GM23338 (cell line): ENCODE measurements around the gene SAFB2. TPM values are rescaled to one million over a fixed set of nuclear protein-coding genes. Genes with fewer than 3 reads are reported as not detected.

ENCODE experiments used
- ATAC-seq: fragments of 200-7000 bp; cut with Tn5 transposase; 3 replicates; pipeline ENCODE4 v1.9.1; 2020
- DNase-seq: peaks from one replicate; pipeline ENCODE4 v3.0.0-alpha.2; 2015; ENCODE audit warnings: low spot score
- H2AFZ ChIP-seq: fragments of 200-600 bp; sonication (generic); 2 replicates; pipeline ENCODE4 v1.8.0; 2016; ENCODE audit warnings: antibody characterized with exemption, mild to moderate bottlenecking, moderate library complexity
- H3F3A ChIP-seq: fragments of 200-600 bp; sonication (generic); replicated peaks from 2 replicates; pipeline ENCODE4 v1.8.0; 2017; ENCODE audit warnings: antibody characterized with exemption, mixed run types, low read depth
- H3K27ac ChIP-seq: fragments of 200-600 bp; sonication (generic); 2 replicates; pipeline ENCODE4 v1.6.1; 2016; ENCODE audit warnings: low read depth
- H3K27me3 ChIP-seq: fragments of 200-600 bp; sonication (generic); 2 replicates; pipeline ENCODE4 v1.8.0; 2016; ENCODE audit warnings: mild to moderate bottlenecking, mixed run types, moderate library complexity; ENCODE audit not compliant: insufficient read depth
- H3K36me3 ChIP-seq: fragments of 200-600 bp; sonication (generic); 2 replicates; pipeline ENCODE4 v1.8.0; 2016; ENCODE audit warnings: mild to moderate bottlenecking; ENCODE audit not compliant: insufficient read depth
- H3K4me1 ChIP-seq: fragments of 200-600 bp; sonication (generic); 2 replicates; pipeline ENCODE4 v1.8.0; 2016; ENCODE audit warnings: mild to moderate bottlenecking, moderate library complexity; ENCODE audit not compliant: insufficient read depth
- H3K4me2 ChIP-seq: fragments of 200-600 bp; sonication (generic); 2 replicates; pipeline ENCODE4 v1.7.1; 2017; ENCODE audit warnings: mixed run types
- H3K4me3 ChIP-seq: fragments of 200-600 bp; sonication (generic); 2 replicates; pipeline ENCODE4 v1.6.1; 2016; ENCODE audit warnings: mixed run types
- H3K79me2 ChIP-seq: fragments of 200-600 bp; sonication (generic); replicated peaks from 2 replicates; pipeline ENCODE4 v1.8.0; 2017; ENCODE audit warnings: mild to moderate bottlenecking; ENCODE audit not compliant: insufficient read depth
- H3K9me2 ChIP-seq: fragments of 200-600 bp; sonication (generic); 2 replicates; pipeline ENCODE4 v1.8.0; 2017; ENCODE audit not compliant: insufficient read depth
- H4K20me1 ChIP-seq: fragments of 200-600 bp; sonication (generic); replicated peaks from 2 replicates; pipeline ENCODE4 v1.8.0; 2017; ENCODE audit warnings: mild to moderate bottlenecking; ENCODE audit not compliant: insufficient read depth
- H3K27ac Mint-ChIP-seq: 2 replicates; pipeline ENCODE4 v1.8.0; 2020; ENCODE audit warnings: inconsistent platforms, mild to moderate bottlenecking, moderate library complexity, mixed read lengths
- H3K27me3 Mint-ChIP-seq: 3 replicates; pipeline ENCODE4 v1.8.0; 2022; ENCODE audit warnings: low read depth, mild to moderate bottlenecking, moderate library complexity, mixed read lengths, inconsistent platforms; ENCODE audit not compliant: insufficient read depth, poor library complexity
- H3K36me3 Mint-ChIP-seq: 3 replicates; pipeline ENCODE4 v1.8.0; 2021; ENCODE audit warnings: low read depth, mild to moderate bottlenecking, inconsistent platforms, moderate library complexity, mixed read lengths
- H3K4me1 Mint-ChIP-seq: 3 replicates; pipeline ENCODE4 v1.8.0; 2020; ENCODE audit warnings: mild to moderate bottlenecking, inconsistent platforms, mixed read lengths
- H3K4me3 Mint-ChIP-seq: 3 replicates; pipeline ENCODE4 v1.8.0; 2021; ENCODE audit warnings: moderate library complexity, mild to moderate bottlenecking, inconsistent platforms, mixed read lengths
- H3K9me3 Mint-ChIP-seq: 3 replicates; pipeline ENCODE4 v1.8.0; 2020; ENCODE audit warnings: moderate library complexity, mild to moderate bottlenecking, inconsistent platforms, mixed read lengths
- ETS1 ChIP-seq: IDR thresholded peaks from 2 replicates; pipeline ENCODE4 v1.6.1; 2016; ENCODE audit warnings: antibody characterized with exemption
- JUNB ChIP-seq: IDR thresholded peaks from one replicate; pipeline ENCODE4 v1.6.1; 2016; ENCODE audit warnings: antibody characterized with exemption; ENCODE audit not compliant: unreplicated experiment
- NANOG ChIP-seq: IDR thresholded peaks from 2 replicates; pipeline ENCODE4 v1.6.1; 2016; ENCODE audit warnings: antibody characterized with exemption, borderline replicate concordance
- POLR2AphosphoS5 ChIP-seq: IDR thresholded peaks from 2 replicates; pipeline ENCODE4 v1.6.1; 2016; ENCODE audit warnings: antibody characterized with exemption, low read depth
- REST ChIP-seq: IDR thresholded peaks from one replicate; pipeline ENCODE4 v1.6.1; 2018; ENCODE audit warnings: antibody characterized with exemption; ENCODE audit not compliant: unreplicated experiment
- ZNF462 ChIP-seq: fragments of 250-450 bp; sonication (Bioruptor Pico); IDR thresholded peaks from 2 replicates; pipeline ENCODE4 v1.5.0; 2020; ENCODE audit warnings: mild to moderate bottlenecking, moderate library complexity
- polyA plus RNA-seq: library from polyadenylated mRNA; unstranded; fragments of >200 nt; fragmentation: Nextera tagmentation; extraction: Ambion mirVana; gene quantifications from 2 replicates; pipeline ENCODE4 v1.2.1, GENCODE V29; 2016
- total RNA-seq: library from RNA; depleted of rRNA; stranded (reverse); fragments of >200 nt; shearing (Covaris generic); gene quantifications from 2 replicates; pipeline ENCODE4 v1.2.3, GENCODE V29; 2014

Gene SAFB2
- total and polyA plus RNA-seq, 2 experiments from 2014 or later = 37.7 to 102 TPM

DNA sequence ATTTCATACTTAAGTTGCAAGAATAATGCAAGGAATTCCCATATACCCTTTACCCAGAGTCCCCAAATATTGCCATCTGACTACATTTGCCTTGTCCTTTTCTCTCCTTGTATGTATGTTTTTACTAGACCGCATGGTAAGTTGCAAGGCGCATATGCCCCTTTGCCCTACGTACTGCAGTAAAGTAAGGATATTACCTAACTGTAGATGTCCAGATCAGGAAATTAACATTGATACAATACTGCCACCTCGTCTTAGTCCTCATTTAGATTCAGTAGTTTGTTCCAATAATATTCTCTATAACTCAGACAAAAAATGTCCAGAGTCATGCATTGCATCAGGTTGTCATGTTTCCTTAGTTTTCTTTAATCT is 9.7 kb upstream of the SAFB2 start (continued):
- TF ChIP-seq ZNF462 (CRISPR knock-in tag) = no peak
- no peak for TF ChIP-seq REST

DNA sequence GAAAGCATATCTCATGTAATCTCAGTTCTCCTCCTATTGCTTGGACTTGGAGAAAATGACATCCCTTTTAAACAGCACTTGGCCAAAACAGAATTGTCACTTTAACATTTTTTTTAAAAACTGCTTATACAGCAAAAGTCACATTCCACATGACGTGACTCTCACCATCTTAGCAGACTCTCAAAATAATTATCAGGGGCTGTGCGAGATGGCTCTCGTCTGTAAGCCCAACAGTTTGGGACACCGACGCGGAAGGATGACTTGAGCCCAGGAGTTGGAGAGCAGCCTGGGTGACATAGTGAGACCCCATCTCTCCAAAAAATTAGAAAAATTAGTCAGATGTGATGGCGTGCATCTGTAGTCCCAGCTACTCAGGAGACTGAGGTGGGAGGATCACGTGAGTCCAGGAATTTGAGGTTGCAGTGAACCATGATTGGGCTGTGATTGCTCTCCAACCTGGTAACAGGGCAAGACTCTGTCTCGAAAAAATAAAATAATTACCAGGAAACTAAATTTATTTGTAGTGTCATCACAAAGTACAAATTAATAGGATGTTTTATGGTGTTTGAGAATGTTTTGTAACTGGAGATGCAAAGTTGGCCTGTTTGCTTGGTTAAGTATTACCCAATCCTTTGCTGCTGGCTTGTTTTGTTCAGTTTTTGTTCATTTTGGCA is 9.1 kb upstream of the SAFB2 start:
- no peaks in the 10 kb centered on the region for H3K9me3 Mint-ChIP-seq
- no peak for TF ChIP-seq POLR2AphosphoS5
- TF ChIP-seq JUNB = no peak
- TF ChIP-seq NANOG = no peak
- TF ChIP-seq ETS1 = no peak
- H3K36me3 Mint-ChIP-seq = peaks cover 42% of the 10 kb centered on the region
- Histone ChIP-seq H2AFZ (no peak overlapping the region), H3K36me3 (peaks cover 15% of the 10 kb centered on the region), H3F3A (0 out of 2 replicates have a peak, but pooled peaks cover 15% of the 10 kb centered on the region), H3K4me1 (no peaks in the 10 kb centered on the region), H3K79me2 (peaks cover 100% of the 10 kb centered on the region), H3K27ac (peak overlapping the region; percentile 51; the same call in 1 of the 2 replicates), H3K4me2 (no peak overlapping the region), H3K27me3 (no peaks in the 10 kb centered on the region), H3K9me2 (no peaks in the 10 kb centered on the region), H3K4me3 (no peak overlapping the region), H4K20me1 (peaks cover 87% of the 10 kb centered on the region)
- 0 out of 2 replicates have a peak overlapping the region, but pooled peaks have one; percentile 29 for H3K27ac Mint-ChIP-seq
- DNase-seq = no peak
- no peak overlapping the region for H3K4me3 Mint-ChIP-seq
- no peak for ATAC-seq
- H3K27me3 Mint-ChIP-seq = no peaks in the 10 kb centered on the region
- H3K4me1 Mint-ChIP-seq = peaks cover 5% of the 10 kb centered on the region; the same call in 2 of the 3 replicates
